HG03575 (cell line): ENCODE results near the gene ENAM.
"Not testable (repeated sequence)": the region's sequence is repeated elsewhere in the genome, so short reads cannot be mapped to it uniquely, and the experiment has no call there.

Experiments used
- ATAC-seq: cut with Tn5 transposase; IDR thresholded peaks from one replicate; pipeline ENCODE4 v1.9.1; 2021; ENCODE audit not compliant: unreplicated experiment, insufficient number of reproducible peaks, low FRiP score; ENCODE audit errors: extremely low read depth

The ENAM gene

DNA sequence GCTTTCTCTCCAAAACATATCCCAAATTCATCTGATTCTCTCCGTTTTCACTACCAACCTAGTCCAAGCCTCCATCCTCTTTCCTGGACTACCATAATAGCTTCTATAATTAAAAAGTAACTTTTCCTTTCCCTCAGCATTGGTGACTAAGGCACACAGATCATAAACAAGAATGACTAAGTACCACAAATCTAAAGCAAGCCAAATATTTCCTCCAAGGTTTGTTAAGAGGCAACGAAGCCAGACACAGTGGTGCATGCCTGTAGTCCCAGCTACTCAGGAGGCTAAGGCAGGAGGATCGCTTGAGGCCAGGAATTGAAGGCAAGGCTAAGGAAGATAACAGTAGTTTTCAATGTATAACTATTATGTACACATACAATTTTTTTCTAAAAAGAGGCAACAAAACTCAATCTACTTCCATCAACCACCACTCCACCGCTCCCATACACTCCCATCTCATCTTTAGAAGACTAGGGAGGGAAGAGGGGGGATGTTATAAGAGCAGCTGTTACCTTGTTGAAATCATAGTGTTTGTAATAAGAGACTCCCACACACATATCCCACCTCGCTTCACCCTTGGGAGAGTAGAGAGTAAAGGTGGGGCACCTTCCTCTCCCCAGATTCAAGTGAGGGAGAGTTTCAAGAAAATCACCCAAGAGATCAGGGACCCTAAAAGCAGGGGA lies 41.9 kb downstream of the ENAM start:
- ATAC-seq, result no peak

GRCh38 chr4:70671091-70671490 lies 42.5 kb downstream of the ENAM start:
- no peak for ATAC-seq

DNA sequence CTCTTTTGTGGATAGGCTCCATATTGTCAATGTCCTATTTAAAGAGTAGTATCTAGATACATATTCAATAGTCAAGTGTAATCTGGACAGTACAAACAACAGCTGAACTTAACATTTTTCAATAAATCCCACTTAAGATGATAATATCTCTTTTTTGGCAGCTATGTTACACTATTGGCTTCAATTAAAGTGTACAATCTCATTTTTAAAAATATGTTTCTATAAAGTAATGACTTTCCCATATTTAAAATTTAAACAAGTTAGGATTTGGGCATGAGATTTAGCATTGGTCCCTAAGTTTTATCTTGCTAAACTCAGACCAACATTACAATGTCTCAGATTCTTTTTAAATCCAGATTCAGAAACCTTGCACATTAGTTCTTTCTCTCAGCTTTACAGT lies 45.6 kb downstream of the ENAM start:
- no peak for ATAC-seq

- no peak for ATAC-seq
These were observed 46.2 kb downstream of the ENAM start for GRCh38 chr4:70674731-70675130.

- ATAC-seq, result no peak
These were observed 48.1 kb downstream of the ENAM start for GRCh38 chr4:70676554-70677090.

- ATAC-seq, result peak; percentile 78
These were observed 49.9 kb downstream of the ENAM start for GRCh38 chr4:70678383-70678999.

GRCh38 chr4:70680934-70681333 lies 52.4 kb downstream of the ENAM start:
- ATAC-seq, result no peak

DNA sequence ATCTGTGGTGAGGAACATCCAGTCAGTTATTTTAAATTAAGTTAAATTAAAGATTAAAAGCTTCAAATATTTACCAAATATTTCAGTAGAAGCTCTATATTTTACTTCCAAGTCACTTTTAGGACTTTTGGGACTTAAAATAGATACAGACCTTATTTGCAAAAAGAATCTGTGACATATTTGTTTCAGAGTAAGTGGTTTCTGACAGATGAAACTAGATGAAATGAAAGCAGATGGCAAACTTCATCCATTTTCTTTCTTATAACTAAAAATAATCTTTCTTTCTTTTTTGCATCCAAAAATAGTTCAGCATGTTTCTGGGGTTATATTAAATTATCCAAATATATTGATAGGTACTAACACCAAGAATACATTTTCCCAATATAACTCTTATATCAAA lies 53.2 kb downstream of the ENAM start:
- ATAC-seq, result no peak

DNA sequence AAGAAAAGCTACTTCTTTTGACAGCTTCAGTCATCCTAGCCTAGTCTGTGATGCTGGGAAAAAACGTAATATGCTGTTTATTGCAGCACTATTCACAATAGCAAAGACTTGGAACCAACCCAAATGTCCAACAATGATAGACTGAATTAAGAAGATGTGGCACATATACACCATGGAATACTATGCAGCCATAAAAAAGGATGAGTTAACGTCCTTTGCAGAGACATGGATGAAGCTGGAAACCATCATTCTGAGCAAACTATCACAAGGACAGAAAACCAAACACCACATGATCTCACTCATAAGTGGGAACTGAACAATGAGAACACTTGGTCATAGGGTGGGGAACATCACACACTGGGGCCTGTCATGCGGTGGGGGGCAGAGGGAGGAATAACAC lies 53.6 kb downstream of the ENAM start:
- ATAC-seq, result not testable (repeated sequence)

DNA sequence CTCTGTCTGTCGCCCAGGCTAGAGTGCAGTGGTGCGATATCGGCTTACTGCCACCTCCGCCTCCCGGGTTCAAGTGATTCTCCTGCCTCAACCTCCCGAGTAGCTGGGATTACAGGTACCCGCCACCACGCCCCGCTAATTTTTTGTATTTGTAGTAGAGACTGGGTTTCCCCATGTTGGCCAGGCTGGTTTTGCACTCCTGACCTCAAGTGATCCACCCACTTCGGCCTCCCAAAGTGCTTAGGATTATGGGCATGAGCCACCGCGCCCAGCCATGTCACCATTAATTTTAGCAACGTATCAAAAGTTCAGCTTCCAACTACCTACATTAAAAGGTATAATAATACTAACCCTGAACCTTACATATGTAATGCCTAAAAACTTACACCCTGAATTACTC lies 58.8 kb downstream of the ENAM start:
- no peak for ATAC-seq

- peak; percentile 86 for ATAC-seq
These were observed 59.6 kb downstream of the ENAM start, which contains the start of gene UTP3 for GRCh38 chr4:70687821-70688794. TSS of gene UTP3 (plus strand) at chr4:70688532. CDS start at chr4:70688678, 146 bp downstream.

GRCh38 chr4:70688795-70689231 lies 60.3 kb downstream of the ENAM start:
- no peak for ATAC-seq

GRCh38 chr4:70691661-70692060 lies 63.1 kb downstream of the ENAM start:
- ATAC-seq, result no peak

GRCh38 chr4:70694633-70695032 lies 66.1 kb downstream of the ENAM start:
- not testable (repeated sequence) for ATAC-seq
